SH-SY5Y (cell line): ENCODE results near the gene SF1.

Experiments
- GATA2 ChIP-seq: IDR thresholded peaks from 2 replicates; pipeline ENCODE4 v1.6.1; 2011; ENCODE audit warnings: mild to moderate bottlenecking, low read depth, low read length
- GATA3 ChIP-seq: IDR thresholded peaks from 2 replicates; pipeline ENCODE4 v1.6.1; 2011; ENCODE audit warnings: low read depth, mild to moderate bottlenecking, low read length, moderate library complexity

The SF1 gene

GRCh38 chr11:64764040-64764611 lies 14.2 kb downstream of the SF1 start:
- no peak for TF ChIP-seq GATA3
- no peak for TF ChIP-seq GATA2

GRCh38 chr11:64763526-64764039 lies 14.8 kb downstream of the SF1 start:
- no peak for TF ChIP-seq GATA3

DNA sequence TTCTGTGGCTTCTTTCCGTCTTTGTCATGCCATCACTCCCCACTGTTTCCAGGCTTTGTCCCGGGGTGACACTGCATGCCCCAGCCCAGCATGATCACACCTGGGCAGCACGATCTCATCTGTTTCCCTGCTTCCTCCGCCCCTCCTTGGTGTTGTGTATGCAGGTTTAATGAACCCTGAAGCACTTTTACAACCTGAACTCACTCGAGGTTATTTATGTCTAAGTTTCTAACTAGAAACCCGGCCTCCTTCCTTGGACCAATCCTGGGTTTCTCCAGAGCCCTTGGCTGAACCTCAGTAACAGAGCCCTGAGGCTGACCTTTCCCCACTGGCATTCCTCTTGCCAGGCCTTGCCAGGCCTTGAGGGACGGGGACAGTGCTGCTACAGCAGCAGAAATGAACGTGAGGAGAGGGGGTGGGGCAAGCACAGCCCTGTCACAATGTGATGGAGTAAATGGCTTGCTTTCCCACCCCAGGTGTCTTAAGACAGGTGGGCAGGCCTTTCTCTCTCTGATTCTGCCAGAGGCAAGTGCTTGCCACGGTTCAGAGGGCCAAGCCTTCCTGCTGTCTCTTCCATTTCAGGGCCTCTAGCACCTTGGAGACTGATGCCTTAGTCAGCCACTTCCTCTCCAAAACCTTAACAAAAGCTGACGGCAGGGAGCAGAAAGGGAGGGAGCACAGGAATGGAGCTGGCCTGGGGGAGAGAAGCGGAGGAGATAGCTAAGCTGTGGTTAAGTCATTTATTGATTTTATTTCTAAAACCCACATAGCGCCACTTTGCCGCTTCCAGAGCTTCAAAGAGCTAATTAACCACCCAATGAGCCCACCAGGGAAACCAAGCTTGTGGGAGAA lies 15.4 kb downstream of the SF1 start:
- TF ChIP-seq GATA3 (no peak), GATA2 (no peak)

DNA sequence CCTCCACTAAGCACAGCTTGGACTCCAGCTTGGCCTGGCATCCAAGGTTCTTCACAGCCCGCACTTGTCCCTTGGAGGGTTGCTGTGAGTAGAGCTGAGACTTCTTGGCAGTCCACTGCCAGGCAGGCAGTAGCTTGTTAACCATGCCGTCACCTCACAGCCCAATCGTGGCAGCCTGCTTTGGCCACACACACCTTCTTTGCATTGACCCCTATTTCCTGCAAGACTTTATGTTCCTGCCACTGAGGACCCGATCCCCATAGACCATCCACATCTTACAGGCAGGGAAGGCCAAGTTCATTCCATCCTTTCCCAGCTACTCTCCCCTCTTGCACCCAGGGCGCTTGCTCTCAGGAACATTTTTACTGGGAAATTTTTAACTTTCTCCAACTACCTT lies 16.1 kb downstream of the SF1 start:
- TF ChIP-seq GATA3 (no peak), GATA2 (no peak)

GRCh38 chr11:64760759-64761420 lies 17.5 kb downstream of the SF1 start:
- TF ChIP-seq GATA2 (no peak), GATA3 (no peak)

GRCh38 chr11:64759722-64760719 lies 18.3 kb downstream of the SF1 start, which contains the start of gene PYGM:
TSS of gene PYGM (minus strand) at chr11:64759974. CDS start at chr11:64759898, 76 bp downstream.
- TF ChIP-seq GATA2: no peak
- TF ChIP-seq GATA3: no peak

DNA sequence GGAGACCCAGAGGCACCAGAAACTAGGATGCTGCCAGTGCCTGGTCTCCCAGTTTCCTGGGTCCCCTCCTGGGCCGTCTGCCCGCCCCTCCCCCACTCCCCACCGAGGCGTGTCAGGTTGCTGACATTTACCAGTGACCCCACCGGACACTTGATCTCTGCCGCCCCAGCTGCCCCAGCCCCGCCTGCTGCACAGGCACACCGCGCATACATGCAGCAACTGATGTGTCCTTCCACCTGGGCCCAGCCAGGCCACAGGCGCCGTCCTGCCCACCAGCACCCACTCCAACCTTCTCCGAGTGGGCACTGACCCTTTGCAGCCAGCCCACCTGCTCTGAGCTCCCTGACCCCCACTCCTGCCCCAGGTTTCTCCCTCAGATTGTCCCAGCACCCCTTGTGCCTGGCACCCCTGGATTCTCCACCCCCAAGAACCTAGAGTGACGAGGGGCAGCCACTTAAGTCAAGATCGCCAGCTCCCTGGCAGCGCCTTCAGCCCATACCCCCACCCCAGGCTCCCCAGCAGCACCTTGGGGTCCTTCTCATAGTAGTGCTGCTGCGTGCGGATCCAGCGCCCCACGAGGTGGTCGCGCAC lies 19.1 kb downstream of the SF1 start:
- TF ChIP-seq GATA3: no peak
- TF ChIP-seq GATA2: no peak

- TF ChIP-seq GATA3 (no peak), GATA2 (no peak)
Observed at GRCh38 chr11:64758330-64759079, 19.8 kb downstream of the SF1 start.

DNA sequence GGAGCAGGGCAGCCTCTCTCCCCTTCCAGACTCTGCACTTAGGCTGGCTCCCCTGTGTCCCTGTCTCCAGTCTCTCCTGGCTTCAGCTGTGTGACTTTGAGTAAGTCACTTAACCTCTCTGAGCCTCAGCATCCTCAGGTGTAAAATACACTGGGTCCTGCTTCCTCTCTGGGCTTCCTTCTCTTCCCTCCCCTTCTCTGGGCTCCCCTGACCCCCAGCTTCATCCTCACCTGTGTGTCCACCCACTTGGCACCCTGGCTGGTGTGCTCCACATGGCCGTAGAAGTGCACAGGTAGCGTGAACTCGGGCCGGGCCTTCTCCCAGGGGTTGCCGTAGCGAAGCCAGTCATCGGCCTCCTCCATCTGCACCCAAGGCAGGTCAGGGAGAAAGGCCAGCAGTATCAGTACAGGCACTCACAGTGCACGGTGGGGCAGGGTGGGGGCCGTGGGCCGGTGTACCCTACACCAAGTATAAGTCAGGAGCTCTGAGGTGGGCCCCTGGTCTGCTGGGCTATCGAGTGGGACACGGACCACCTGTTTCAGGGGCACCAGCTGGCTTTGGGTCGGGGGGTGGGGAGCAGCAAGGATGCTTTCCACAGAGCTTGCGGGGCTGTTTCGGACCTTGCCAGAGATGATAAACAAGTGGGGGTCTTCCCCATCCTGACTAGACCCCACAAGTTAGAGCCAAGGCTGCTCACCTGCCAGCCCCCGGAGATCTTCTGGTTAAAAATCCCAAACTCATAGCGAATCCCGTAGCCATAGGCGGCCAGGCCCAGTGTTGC lies 20.6 kb downstream of the SF1 start:
- no peak for TF ChIP-seq GATA2
- no peak for TF ChIP-seq GATA3

GRCh38 chr11:64755681-64756361 lies 22.5 kb downstream of the SF1 start:
- TF ChIP-seq GATA2: no peak
- no peak for TF ChIP-seq GATA3

DNA sequence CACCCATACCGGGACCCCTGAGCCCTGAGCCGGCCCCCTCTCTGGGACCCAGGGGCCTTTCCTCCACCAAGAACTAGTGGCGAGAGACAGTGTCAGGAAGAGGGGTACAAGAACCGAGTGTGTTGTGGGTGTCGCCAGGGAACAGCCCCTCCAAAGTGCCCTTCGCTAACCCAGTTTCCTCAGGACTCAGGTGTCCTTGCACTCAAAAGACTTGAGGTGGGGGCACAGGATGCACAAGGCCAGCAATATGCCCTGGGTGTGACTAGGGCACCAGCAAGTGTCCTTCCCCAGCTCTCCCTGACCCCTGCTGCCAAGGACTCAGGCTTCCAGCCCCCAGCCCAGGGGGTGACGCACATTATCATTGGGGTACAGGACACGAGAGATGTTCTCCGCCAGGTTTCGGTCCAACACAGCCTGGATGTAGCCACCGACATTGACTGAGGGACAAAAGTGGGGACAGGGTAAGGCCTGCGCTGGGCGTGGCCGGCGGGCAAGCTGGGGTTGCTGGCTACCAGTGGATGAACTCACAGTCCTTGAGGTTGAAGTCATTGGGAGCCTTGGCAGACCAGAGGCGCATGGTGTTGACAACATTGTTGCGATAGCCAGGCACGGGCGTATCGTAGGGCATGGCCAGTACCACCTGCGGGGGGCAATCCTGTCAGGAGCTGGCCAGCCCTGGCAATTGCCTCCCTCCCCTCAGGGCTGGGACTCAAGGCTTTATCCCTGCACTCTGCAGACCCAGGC lies 23.3 kb downstream of the SF1 start:
- no peak for TF ChIP-seq GATA2
- no peak for TF ChIP-seq GATA3
